Nephron (organoid): ENCODE results near the gene NCOR2.

Source experiments
- H3K27ac Mint-ChIP-seq, 3 experiments: 2 replicates each; pipeline ENCODE4 v1.8.0; 2020; ENCODE audit warnings: mixed read lengths in 3 of 3, mild to moderate bottlenecking in 2 of 3, moderate library complexity in 1 of 3
- H3K27me3 Mint-ChIP-seq: 2 replicates; pipeline ENCODE4 v1.8.0; 2021; ENCODE audit warnings: low read depth, mild to moderate bottlenecking, moderate library complexity, mixed read lengths
- H3K36me3 Mint-ChIP-seq: 2 replicates; pipeline ENCODE4 v1.8.0; 2020; ENCODE audit warnings: low read depth, mixed read lengths
- H3K4me1 Mint-ChIP-seq: 2 replicates; pipeline ENCODE4 v1.8.0; 2020; ENCODE audit warnings: mixed read lengths
- H3K4me3 Mint-ChIP-seq, 3 experiments: 2 replicates each; pipeline ENCODE4 v1.8.0; 2020; ENCODE audit warnings: mild to moderate bottlenecking in 3 of 3, mixed read lengths in 3 of 3, moderate library complexity in 2 of 3
- H3K9me3 Mint-ChIP-seq: 2 replicates; pipeline ENCODE4 v1.8.0; 2020; ENCODE audit warnings: mixed read lengths
- TF ChIP-seq, protein P1 (sequence below), 3 experiments: fragments of 200-600 bp; sonication (generic); IDR thresholded peaks; one replicate each; pipeline ENCODE4 v1.5.0; 2021; ENCODE audit warnings: antibody characterized with exemption in 3 of 3; ENCODE audit not compliant: unreplicated experiment in 3 of 3

Gene NCOR2

GRCh38 chr12:124611559-124612409 is 44.4 kb upstream of the NCOR2 start:
- H3K27me3 Mint-ChIP-seq = peaks cover 11% of the 10 kb centered on the region
- TF ChIP-seq, protein P1, sequence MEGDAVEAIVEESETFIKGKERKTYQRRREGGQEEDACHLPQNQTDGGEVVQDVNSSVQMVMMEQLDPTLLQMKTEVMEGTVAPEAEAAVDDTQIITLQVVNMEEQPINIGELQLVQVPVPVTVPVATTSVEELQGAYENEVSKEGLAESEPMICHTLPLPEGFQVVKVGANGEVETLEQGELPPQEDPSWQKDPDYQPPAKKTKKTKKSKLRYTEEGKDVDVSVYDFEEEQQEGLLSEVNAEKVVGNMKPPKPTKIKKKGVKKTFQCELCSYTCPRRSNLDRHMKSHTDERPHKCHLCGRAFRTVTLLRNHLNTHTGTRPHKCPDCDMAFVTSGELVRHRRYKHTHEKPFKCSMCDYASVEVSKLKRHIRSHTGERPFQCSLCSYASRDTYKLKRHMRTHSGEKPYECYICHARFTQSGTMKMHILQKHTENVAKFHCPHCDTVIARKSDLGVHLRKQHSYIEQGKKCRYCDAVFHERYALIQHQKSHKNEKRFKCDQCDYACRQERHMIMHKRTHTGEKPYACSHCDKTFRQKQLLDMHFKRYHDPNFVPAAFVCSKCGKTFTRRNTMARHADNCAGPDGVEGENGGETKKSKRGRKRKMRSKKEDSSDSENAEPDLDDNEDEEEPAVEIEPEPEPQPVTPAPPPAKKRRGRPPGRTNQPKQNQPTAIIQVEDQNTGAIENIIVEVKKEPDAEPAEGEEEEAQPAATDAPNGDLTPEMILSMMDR (IDR thresholded peaks at IDR 0.05; ENCODE audit: unreplicated experiment in 3 of 3) = no peak
- H3K36me3 Mint-ChIP-seq = no peaks in the 10 kb centered on the region
- H3K4me1 Mint-ChIP-seq = peaks cover 35% of the 10 kb centered on the region
- peak overlapping the region in 2 of 3 experiments; percentile 51 to 67 for H3K27ac Mint-ChIP-seq
- peaks cover 9% of the 10 kb centered on the region for H3K9me3 Mint-ChIP-seq
- H3K4me3 Mint-ChIP-seq = peak overlapping the region in 1 of 3 experiments; percentile 11

- H3K27ac Mint-ChIP-seq = no peak overlapping the region
- H3K27me3 Mint-ChIP-seq = peaks cover 7% of the 10 kb centered on the region
Observed at GRCh38 chr12:124610629-124611558, 43.5 kb upstream of the NCOR2 start.

GRCh38 chr12:124610021-124610612 is 42.7 kb upstream of the NCOR2 start:
- Mint-ChIP-seq H3K27ac (no peak overlapping the region), H3K4me3 (no peak overlapping the region), H3K4me1 (peaks cover 48% of the 10 kb centered on the region), H3K36me3 (no peaks in the 10 kb centered on the region), H3K27me3 (peaks cover 8% of the 10 kb centered on the region), H3K9me3 (peaks cover 9% of the 10 kb centered on the region)
- TF ChIP-seq, protein P1 (IDR thresholded peaks at IDR 0.05; ENCODE audit: unreplicated experiment in 3 of 3) = no peak

More at GRCh38 chr12:124610629-124611558, 43.5 kb upstream of the NCOR2 start:
- Mint-ChIP-seq H3K4me3 (no peak overlapping the region), H3K36me3 (no peaks in the 10 kb centered on the region), H3K9me3 (peaks cover 9% of the 10 kb centered on the region), H3K4me1 (peaks cover 40% of the 10 kb centered on the region)
- TF ChIP-seq, protein P1 (IDR thresholded peaks at IDR 0.05; ENCODE audit: unreplicated experiment in 3 of 3) = no peak

DNA sequence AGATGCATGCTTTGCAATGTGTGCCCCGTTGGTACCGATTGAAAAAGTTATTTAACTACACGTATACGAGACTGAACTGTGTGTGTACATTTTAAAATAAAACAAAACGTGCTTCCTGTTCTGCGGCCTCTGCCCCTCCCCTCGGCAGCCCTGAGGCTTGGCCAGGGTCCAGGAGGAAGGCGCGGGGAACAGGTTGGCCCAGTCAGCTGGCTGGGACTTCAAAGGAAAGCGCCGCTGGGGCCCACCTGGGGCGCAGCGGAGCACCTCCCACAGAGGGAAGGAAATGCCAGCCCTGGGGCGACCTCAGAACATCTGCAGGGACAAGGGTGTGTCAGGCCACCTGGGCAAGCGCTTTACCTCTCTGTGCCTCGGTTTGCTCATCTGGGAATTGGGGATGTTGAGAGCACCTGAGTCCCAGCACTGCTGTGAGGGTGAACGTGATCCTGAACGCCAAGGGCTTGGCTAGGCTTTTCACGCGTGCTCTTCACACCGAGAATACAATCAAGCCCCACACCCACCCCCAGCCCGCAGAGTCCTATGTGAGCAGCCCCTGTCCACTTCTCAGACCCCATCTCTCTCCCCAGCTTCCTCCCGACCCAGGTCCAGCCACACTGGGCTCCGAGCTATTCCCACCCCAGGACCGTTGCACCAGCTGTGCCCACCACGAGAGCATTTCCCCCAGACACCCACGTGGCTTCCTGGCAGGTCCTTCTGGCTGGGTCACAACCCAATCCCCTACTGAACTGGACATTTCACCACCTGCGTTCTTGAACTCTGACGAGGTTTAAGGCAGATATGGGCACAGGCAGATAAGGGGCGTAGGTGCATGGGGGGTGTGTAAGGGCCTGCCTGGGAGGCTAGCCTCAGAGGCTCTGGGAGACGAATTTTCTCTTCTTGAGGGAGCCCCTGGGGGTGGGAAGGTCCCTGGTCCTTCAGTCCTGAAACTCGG is 41.9 kb upstream of the NCOR2 start:
- Mint-ChIP-seq H3K9me3 (peaks cover 9% of the 10 kb centered on the region), H3K4me1 (peaks cover 56% of the 10 kb centered on the region), H3K36me3 (no peaks in the 10 kb centered on the region), H3K27ac (peak overlapping the region; percentile 58 to 80 (median 60)), H3K4me3 (peak overlapping the region in 1 of 3 experiments; percentile 42), H3K27me3 (peaks cover 5% of the 10 kb centered on the region)
- TF ChIP-seq, protein P1 (IDR thresholded peaks at IDR 0.05; ENCODE audit: unreplicated experiment in 3 of 3) = no peak

DNA sequence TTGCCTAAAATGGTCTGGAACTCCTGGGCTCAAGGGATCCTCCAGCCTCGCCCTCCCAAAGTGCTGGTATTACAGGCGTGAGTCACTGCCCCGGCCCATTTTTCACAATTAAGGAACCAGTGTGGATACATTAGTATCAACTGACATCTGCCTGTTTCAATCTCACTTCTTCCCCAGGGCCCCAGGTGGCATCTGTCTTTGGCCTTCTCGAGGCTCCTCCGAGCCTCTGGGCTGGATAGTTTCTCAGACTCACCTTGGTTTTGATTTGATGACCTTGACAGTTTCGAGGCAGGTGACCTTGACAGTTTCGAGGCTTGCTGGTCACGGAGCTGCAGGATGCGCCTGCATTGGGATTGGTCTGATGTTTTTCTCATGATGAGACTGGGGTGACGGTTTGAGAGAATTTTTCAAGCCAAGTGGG is 41.0 kb upstream of the NCOR2 start:
- no peaks in the 10 kb centered on the region for H3K36me3 Mint-ChIP-seq
- H3K4me3 Mint-ChIP-seq = peak overlapping the region in 1 of 3 experiments; percentile 42
- H3K27me3 Mint-ChIP-seq = peaks cover 6% of the 10 kb centered on the region
- H3K4me1 Mint-ChIP-seq = peaks cover 63% of the 10 kb centered on the region
- TF ChIP-seq, protein P1 (IDR thresholded peaks at IDR 0.05; ENCODE audit: unreplicated experiment in 3 of 3) = no peak
- peak overlapping the region; percentile 58 to 80 (median 60) for H3K27ac Mint-ChIP-seq
- H3K9me3 Mint-ChIP-seq = peaks cover 9% of the 10 kb centered on the region
